ENCODE results near the gene ZBED2. TPM values are rescaled to one million over a fixed set of nuclear protein-coding genes. Genes with fewer than 3 reads are reported as not detected.
A peak's percentile ranks its signal among the peaks of the same experiment; 100 is the strongest.

Gene ZBED2
- polyA plus RNA-seq, 2 of the 4 experiments (the other 2 are of a cell fraction): 0.48 to 1.9 TPM

DNA sequence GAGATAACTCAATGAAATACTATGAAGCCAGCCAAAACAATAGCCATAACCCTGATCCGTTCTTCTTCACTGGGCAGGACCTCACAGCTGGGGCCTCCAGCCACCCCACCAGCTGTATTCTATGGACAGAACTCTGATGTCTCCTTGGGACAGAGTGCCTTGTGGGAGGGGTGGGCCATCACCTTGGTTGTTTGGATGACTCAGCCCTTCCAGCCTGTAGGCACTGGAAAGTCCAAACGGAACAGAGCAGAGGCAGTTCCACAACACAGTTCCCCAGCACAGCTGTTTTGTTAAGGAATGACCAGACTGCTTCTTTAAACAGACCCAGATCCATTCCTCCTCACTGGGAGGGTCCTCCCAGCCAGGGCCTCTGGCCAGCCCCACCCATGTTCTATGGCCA, 31.9 kb upstream of the ZBED2 start:
- POLR2A ChIA-PET: no interaction called here
- WGBS (ENCODE audit: missing lambda C conversion rate): 48% methylated on average over 2 of the region's 2 CpGs
- H3K4me3 ChIP-seq: no peak overlapping the region
- DNase-seq (ENCODE audit: low read depth in 1 of 2, low spot score in 1 of 2) (no peak), FAIRE-seq (no peak), ATAC-seq (no peak)
- TF ChIP-seq NFE2L2 (conservative IDR thresholded peaks at IDR 0.05; ENCODE audit: low read length) (no peak), HOXB5 (CRISPR knock-in tag; IDR thresholded peaks at IDR 0.05) (no peak), TP53 (CRISPR knock-in tag; IDR thresholded peaks at IDR 0.05) (no peak), BHLHE40 (IDR thresholded peaks at IDR 0.05; ENCODE audit: low read depth, low read length) (no peak), MYC (IDR thresholded peaks at IDR 0.05; ENCODE audit: borderline replicate concordance, low read length) (no peak), PHF8 (IDR thresholded peaks at IDR 0.05; ENCODE audit: borderline replicate concordance, low read depth) (no peak), KDM1A (IDR thresholded peaks at IDR 0.05; ENCODE audit: low read depth) (no peak)
- TF ChIP-seq, protein P1, sequence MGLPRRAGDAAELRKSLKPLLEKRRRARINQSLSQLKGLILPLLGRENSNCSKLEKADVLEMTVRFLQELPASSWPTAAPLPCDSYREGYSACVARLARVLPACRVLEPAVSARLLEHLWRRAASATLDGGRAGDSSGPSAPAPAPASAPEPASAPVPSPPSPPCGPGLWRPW (IDR thresholded peaks at IDR 0.05): no peak
- H3K9me3 ChIP-seq: peaks cover 4% of the 10 kb centered on the region; the same call in 1 of the 3 replicates
- CTCF ChIA-PET: interaction anchor here (1.0 to 1.2 kb wide), 2 partner anchors 10 to 49 kb away, joined by 3 to 7 read pairs; no protein-coding TSS in a partner anchor
- no peak overlapping the region for H3K4me2 ChIP-seq
- H3K4me1 ChIP-seq: no peaks in the 10 kb centered on the region
- peak overlapping the region in 1 of 2 experiments; percentile 3; a peak in 1 of 6 replicates for H3K27ac ChIP-seq

DNA sequence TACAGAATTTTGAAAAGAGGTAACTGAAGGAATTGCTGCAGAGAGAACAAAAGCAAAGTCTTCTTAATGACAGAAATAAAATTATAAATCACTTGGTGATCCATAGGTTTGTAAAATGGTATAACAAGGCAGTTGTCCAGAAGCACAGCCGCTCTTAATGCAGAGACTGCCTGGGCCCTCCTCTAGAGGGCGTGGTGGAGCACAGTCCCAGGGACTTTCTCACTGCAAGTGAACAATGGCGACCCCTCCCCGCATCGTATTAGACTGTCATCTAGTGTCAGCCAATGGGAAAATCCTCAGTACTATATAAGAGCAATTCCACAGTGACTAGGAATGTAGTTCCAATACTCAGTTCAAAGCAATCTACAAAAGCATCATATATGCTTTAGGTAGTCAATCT, 26.4 kb upstream of the ZBED2 start:
- no peaks in the 10 kb centered on the region for H3K9me3 ChIP-seq
- FAIRE-seq: no peak
- H3K4me3 ChIP-seq: no peak overlapping the region
- H3K4me1 ChIP-seq: peaks cover 14% of the 10 kb centered on the region; the same call in 1 of the 3 replicates
- no peak overlapping the region for H3K4me2 ChIP-seq
- H3K27ac ChIP-seq: no peak overlapping the region
- TF ChIP-seq JUNB (IDR thresholded peaks at IDR 0.05) (no peak), RAD21 (conservative IDR thresholded peaks at IDR 0.05 in 1 of 2, IDR thresholded peaks at IDR 0.05 in 1 of 2) (peak in 1 of 2 experiments; percentile 37; a peak in 2 of 5 replicates)
- TF ChIP-seq, protein P2, sequence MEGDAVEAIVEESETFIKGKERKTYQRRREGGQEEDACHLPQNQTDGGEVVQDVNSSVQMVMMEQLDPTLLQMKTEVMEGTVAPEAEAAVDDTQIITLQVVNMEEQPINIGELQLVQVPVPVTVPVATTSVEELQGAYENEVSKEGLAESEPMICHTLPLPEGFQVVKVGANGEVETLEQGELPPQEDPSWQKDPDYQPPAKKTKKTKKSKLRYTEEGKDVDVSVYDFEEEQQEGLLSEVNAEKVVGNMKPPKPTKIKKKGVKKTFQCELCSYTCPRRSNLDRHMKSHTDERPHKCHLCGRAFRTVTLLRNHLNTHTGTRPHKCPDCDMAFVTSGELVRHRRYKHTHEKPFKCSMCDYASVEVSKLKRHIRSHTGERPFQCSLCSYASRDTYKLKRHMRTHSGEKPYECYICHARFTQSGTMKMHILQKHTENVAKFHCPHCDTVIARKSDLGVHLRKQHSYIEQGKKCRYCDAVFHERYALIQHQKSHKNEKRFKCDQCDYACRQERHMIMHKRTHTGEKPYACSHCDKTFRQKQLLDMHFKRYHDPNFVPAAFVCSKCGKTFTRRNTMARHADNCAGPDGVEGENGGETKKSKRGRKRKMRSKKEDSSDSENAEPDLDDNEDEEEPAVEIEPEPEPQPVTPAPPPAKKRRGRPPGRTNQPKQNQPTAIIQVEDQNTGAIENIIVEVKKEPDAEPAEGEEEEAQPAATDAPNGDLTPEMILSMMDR (IDR thresholded peaks at IDR 0.05): peak; percentile 41; the same call in 2 of the 3 replicates
- DNase-seq (ENCODE audit: low read depth in 1 of 2, low spot score in 1 of 2): peak in 1 of 2 experiments; percentile 57
- ATAC-seq: peak in 1 of 2 experiments; percentile 80; a peak in 3 of 6 replicates
- ChIA-PET CTCF (no interaction called here), POLR2A (no interaction called here)
- 38% methylated on average over 5 of the region's 5 CpGs for WGBS (ENCODE audit: missing lambda C conversion rate)

DNA sequence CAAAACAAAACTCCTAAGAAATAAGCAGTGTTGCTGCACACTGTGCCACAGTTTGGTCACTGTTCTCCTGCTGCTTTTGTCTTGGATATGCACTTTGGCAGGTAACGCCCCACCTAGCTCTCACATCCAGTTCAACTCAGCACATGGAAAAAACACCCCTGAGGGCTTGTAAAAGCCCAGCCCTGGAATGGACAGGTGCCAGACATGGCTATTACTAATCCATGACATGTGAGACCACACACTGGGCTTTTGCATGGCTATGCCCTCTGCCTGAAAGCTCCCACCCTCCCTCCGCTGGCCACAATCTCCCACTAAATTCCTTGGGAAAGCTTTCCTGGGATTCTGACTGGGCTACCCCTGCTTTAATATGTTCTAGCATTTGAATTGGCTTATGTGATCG, 24.7 kb upstream of the ZBED2 start:
- 74% methylated on average over 3 of the region's 3 CpGs for WGBS (ENCODE audit: missing lambda C conversion rate)
- Histone ChIP-seq H3K4me2 (no peak overlapping the region), H3K4me1 (peaks cover 14% of the 10 kb centered on the region; the same call in 1 of the 3 replicates), H3K9me3 (no peaks in the 10 kb centered on the region), H3K27ac (0 out of 6 replicates have a peak overlapping the region, but pooled peaks of 1 of the 2 experiments have one; percentile 30), H3K4me3 (no peak overlapping the region)
- TF ChIP-seq CBX8 (IDR thresholded peaks at IDR 0.05) (no peak), TFCP2L1 (CRISPR knock-in tag; IDR thresholded peaks at IDR 0.05) (no peak), HEYL (CRISPR knock-in tag; IDR thresholded peaks at IDR 0.05) (no peak), CHD4 (IDR thresholded peaks at IDR 0.05; ENCODE audit: borderline replicate concordance) (no peak), EP300 (IDR thresholded peaks at IDR 0.05) (no peak), ZSCAN20 (CRISPR knock-in tag; IDR thresholded peaks at IDR 0.05) (no peak), FOSL2 (IDR thresholded peaks at IDR 0.05) (no peak), FOSL2 (CRISPR knock-in tag; IDR thresholded peaks at IDR 0.05) (no peak), MAFK (IDR thresholded peaks at IDR 0.05; ENCODE audit: partially characterized antibody) (no peak), KDM5A (IDR thresholded peaks at IDR 0.05) (no peak)
- FAIRE-seq (no peak), DNase-seq (ENCODE audit: low read depth in 1 of 2, low spot score in 1 of 2) (peak in 1 of 2 experiments; percentile 16), ATAC-seq (no peak)
- CTCF ChIA-PET: interaction anchor here (1.2 to 1.9 kb wide), 4 partner anchors 15 to 71 kb away, joined by 3 to 8 read pairs (median 4); no protein-coding TSS in a partner anchor
- POLR2A ChIA-PET: no interaction called here
